ENCODE data around the gene TMEFF1. TPM values are rescaled to one million over a fixed set of nuclear protein-coding genes. Genes with fewer than 3 reads are reported as not detected.

Gene TMEFF1
- polyA plus RNA-seq, 1 donor (not counting 4 experiments of a cell fraction or from before 2014, with no cell fraction given), result not detected

- peaks cover 19% of the 10 kb centered on the region for H3K4me1 ChIP-seq (ENCODE audit: control insufficient read depth, extremely low read depth, insufficient read depth, low read length)
- H3K9me1 ChIP-seq (ENCODE audit: control insufficient read depth, extremely low read depth, insufficient read depth, low read length), result no peaks in the 10 kb centered on the region
- no peak overlapping the region for H3K4me3 ChIP-seq (ENCODE audit: control insufficient read depth in 2 of 3, extremely low read depth in 1 of 3, insufficient read depth in 2 of 3, low read depth in 1 of 3, low read length in 3 of 3)
- FAIRE-seq, result no peak
- no peaks in the 10 kb centered on the region for H4K20me1 ChIP-seq (ENCODE audit: control insufficient read depth, extremely low read depth, insufficient read depth, low read length)
- no peaks in the 10 kb centered on the region for H3K36me3 ChIP-seq (ENCODE audit: control insufficient read depth in 2 of 2, extremely low read depth in 1 of 2, insufficient read depth in 2 of 2, low read length in 2 of 2)
- peak overlapping the region; percentile 3 for H3K4me2 ChIP-seq (ENCODE audit: control insufficient read depth, extremely low read depth, insufficient read depth, low read depth, low read length)
- H3K79me2 ChIP-seq (ENCODE audit: control insufficient read depth, insufficient read depth, low read length), result no peaks in the 10 kb centered on the region
- TF ChIP-seq EZH2 (IDR thresholded peaks at IDR 0.05; ENCODE audit: low read length) (no peak), CTCF (optimal IDR thresholded peaks at IDR 0.05 in 1 of 3, IDR thresholded peaks at IDR 0.05 in 1 of 3, conservative IDR thresholded peaks at IDR 0.05 in 1 of 3; ENCODE audit: extremely low read depth in 1 of 3, insufficient read depth in 2 of 3, low read length in 3 of 3) (no peak)
- no peak overlapping the region for H3K9ac ChIP-seq (ENCODE audit: control insufficient read depth, extremely low read depth, insufficient read depth, low read length)
- H3K9me3 ChIP-seq (ENCODE audit: control insufficient read depth, low read depth, low read length), result no peaks in the 10 kb centered on the region
- DNase-seq (ENCODE audit: low read depth, low spot score), result no peak
- dilution Hi-C loops (cut with MboI; ENCODE audit: extremely low pct_ligation_motif_present, low sequenced_read_pairs), result no loop called here
- H3K27me3 ChIP-seq (ENCODE audit: control insufficient read depth, extremely low read depth, insufficient read depth, low read length), result peaks cover 5% of the 10 kb centered on the region
- H3K27ac ChIP-seq (ENCODE audit: control insufficient read depth, insufficient read depth, low read length), result no peak overlapping the region
- H2AFZ ChIP-seq (ENCODE audit: control insufficient read depth, low read length), result peak overlapping the region; percentile 52
Measured at GRCh38 chr9:100600521-100601079, 127.7 kb downstream of the TMEFF1 start.

- Histone ChIP-seq H3K36me3 (ENCODE audit: control insufficient read depth in 2 of 2, extremely low read depth in 1 of 2, insufficient read depth in 2 of 2, low read length in 2 of 2) (no peaks in the 10 kb centered on the region), H3K9ac (ENCODE audit: control insufficient read depth, extremely low read depth, insufficient read depth, low read length) (no peak overlapping the region), H4K20me1 (ENCODE audit: control insufficient read depth, extremely low read depth, insufficient read depth, low read length) (no peaks in the 10 kb centered on the region), H3K4me2 (ENCODE audit: control insufficient read depth, extremely low read depth, insufficient read depth, low read depth, low read length) (no peak overlapping the region), H3K27ac (ENCODE audit: control insufficient read depth, insufficient read depth, low read length) (no peak overlapping the region), H3K79me2 (ENCODE audit: control insufficient read depth, insufficient read depth, low read length) (no peaks in the 10 kb centered on the region), H3K27me3 (ENCODE audit: control insufficient read depth, extremely low read depth, insufficient read depth, low read length) (peaks cover 5% of the 10 kb centered on the region), H3K4me1 (ENCODE audit: control insufficient read depth, extremely low read depth, insufficient read depth, low read length) (peaks cover 19% of the 10 kb centered on the region), H3K9me3 (ENCODE audit: control insufficient read depth, low read depth, low read length) (no peaks in the 10 kb centered on the region), H3K9me1 (ENCODE audit: control insufficient read depth, extremely low read depth, insufficient read depth, low read length) (no peaks in the 10 kb centered on the region), H3K4me3 (ENCODE audit: control insufficient read depth in 2 of 3, extremely low read depth in 1 of 3, insufficient read depth in 2 of 3, low read depth in 1 of 3, low read length in 3 of 3) (no peak overlapping the region), H2AFZ (ENCODE audit: control insufficient read depth, low read length) (no peak overlapping the region)
- dilution Hi-C loops (cut with MboI; ENCODE audit: extremely low pct_ligation_motif_present, low sequenced_read_pairs), result no loop called here
- peak; percentile 80 to 83 (median 82) for TF ChIP-seq CTCF (optimal IDR thresholded peaks at IDR 0.05 in 1 of 3, IDR thresholded peaks at IDR 0.05 in 1 of 3, conservative IDR thresholded peaks at IDR 0.05 in 1 of 3; ENCODE audit: extremely low read depth in 1 of 3, insufficient read depth in 2 of 3, low read length in 3 of 3)
- no peak for TF ChIP-seq EZH2 (IDR thresholded peaks at IDR 0.05; ENCODE audit: low read length)
- FAIRE-seq (no peak), DNase-seq (ENCODE audit: low read depth, low spot score) (no peak)
Measured at GRCh38 chr9:100601216-100601615, 128.3 kb downstream of the TMEFF1 start.
